Prostate gland (tissue), 2 donors: ENCODE data around the gene FKBP15. TPM values are rescaled to one million over a fixed set of nuclear protein-coding genes. Genes with fewer than 3 reads are reported as not detected.

Experiments
- DNase-seq: peaks from one replicate; pipeline ENCODE4 v3.0.0-alpha.2; 2019; ENCODE audit warnings: low spot score
- H3K27ac ChIP-seq, 2 donors: fragments of 200-600 bp; sonication (generic); 2 replicates each; pipeline ENCODE4 v1.5.1; 2017 to 2019
- H3K27me3 ChIP-seq: fragments of 200-600 bp; sonication (generic); replicated peaks from 2 replicates; pipeline ENCODE4 v1.5.1; 2019; ENCODE audit not compliant: insufficient read depth
- H3K36me3 ChIP-seq, 2 donors: fragments of 200-600 bp; sonication (generic); 1 replicate in 1 of 2; 2 replicates in 1 of 2; pipeline versions ENCODE4 v1.5.1 to v1.8.1; 2017 to 2019
- H3K4me1 ChIP-seq: fragments of 200-600 bp; sonication (generic); replicated peaks from 2 replicates; pipeline ENCODE4 v1.5.1; 2019
- H3K4me3 ChIP-seq, 2 donors: fragments of 200-600 bp; sonication (generic); 2 replicates each; pipeline ENCODE4 v1.5.1; 2017 to 2019
- H3K9me3 ChIP-seq: fragments of 200-600 bp; sonication (generic); 2 replicates; pipeline ENCODE4 v1.5.1; 2017
- POLR2A ChIP-seq: fragments of 450-650 bp; IDR thresholded peaks from one replicate; pipeline ENCODE4 v1.6.1; 2016; ENCODE audit warnings: antibody characterized with exemption, mild to moderate bottlenecking
- POLR2AphosphoS5 ChIP-seq: sonication (generic); formaldehyde crosslinking; IDR thresholded peaks from one replicate; pipeline ENCODE4 v1.6.1; 2017; ENCODE audit warnings: antibody characterized with exemption
- WGBS: methylation state at CpG from one replicate; pipeline ENCODE4 v1.1.5; 2018; 5-methylcytosine and 5-hydroxymethylcytosine counted together
- intact Hi-C: fragments of 100-400 bp; cut with DNase I; formaldehyde crosslinking; loops from one replicate; pipeline ENCODE4 v1.14.2; 2022
- total RNA-seq, 2 donors: library from RNA; depleted of rRNA; stranded (reverse); fragments of >200 nt; gene quantifications; one replicate each; pipeline ENCODE4 v1.1.0, GENCODE V29; 2016
- TF ChIP-seq, protein P1 (sequence below), 4 experiments: fragments of 200-600 bp in 2 of 4; fragments of 450-650 bp in 2 of 4; sonication (generic) in 2 of 4; IDR thresholded peaks; 1 replicate in 3 of 4; 2 replicates in 1 of 4; pipeline ENCODE4 v1.5.1; 2016 to 2019; ENCODE audit warnings: antibody characterized with exemption in 4 of 4, mild to moderate bottlenecking in 2 of 4, moderate library complexity in 2 of 4

Gene FKBP15, protein sequence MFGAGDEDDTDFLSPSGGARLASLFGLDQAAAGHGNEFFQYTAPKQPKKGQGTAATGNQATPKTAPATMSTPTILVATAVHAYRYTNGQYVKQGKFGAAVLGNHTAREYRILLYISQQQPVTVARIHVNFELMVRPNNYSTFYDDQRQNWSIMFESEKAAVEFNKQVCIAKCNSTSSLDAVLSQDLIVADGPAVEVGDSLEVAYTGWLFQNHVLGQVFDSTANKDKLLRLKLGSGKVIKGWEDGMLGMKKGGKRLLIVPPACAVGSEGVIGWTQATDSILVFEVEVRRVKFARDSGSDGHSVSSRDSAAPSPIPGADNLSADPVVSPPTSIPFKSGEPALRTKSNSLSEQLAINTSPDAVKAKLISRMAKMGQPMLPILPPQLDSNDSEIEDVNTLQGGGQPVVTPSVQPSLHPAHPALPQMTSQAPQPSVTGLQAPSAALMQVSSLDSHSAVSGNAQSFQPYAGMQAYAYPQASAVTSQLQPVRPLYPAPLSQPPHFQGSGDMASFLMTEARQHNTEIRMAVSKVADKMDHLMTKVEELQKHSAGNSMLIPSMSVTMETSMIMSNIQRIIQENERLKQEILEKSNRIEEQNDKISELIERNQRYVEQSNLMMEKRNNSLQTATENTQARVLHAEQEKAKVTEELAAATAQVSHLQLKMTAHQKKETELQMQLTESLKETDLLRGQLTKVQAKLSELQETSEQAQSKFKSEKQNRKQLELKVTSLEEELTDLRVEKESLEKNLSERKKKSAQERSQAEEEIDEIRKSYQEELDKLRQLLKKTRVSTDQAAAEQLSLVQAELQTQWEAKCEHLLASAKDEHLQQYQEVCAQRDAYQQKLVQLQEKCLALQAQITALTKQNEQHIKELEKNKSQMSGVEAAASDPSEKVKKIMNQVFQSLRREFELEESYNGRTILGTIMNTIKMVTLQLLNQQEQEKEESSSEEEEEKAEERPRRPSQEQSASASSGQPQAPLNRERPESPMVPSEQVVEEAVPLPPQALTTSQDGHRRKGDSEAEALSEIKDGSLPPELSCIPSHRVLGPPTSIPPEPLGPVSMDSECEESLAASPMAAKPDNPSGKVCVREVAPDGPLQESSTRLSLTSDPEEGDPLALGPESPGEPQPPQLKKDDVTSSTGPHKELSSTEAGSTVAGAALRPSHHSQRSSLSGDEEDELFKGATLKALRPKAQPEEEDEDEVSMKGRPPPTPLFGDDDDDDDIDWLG
- total RNA-seq: 10 to 100 TPM; 22.5 to 25.7 TPM

DNA sequence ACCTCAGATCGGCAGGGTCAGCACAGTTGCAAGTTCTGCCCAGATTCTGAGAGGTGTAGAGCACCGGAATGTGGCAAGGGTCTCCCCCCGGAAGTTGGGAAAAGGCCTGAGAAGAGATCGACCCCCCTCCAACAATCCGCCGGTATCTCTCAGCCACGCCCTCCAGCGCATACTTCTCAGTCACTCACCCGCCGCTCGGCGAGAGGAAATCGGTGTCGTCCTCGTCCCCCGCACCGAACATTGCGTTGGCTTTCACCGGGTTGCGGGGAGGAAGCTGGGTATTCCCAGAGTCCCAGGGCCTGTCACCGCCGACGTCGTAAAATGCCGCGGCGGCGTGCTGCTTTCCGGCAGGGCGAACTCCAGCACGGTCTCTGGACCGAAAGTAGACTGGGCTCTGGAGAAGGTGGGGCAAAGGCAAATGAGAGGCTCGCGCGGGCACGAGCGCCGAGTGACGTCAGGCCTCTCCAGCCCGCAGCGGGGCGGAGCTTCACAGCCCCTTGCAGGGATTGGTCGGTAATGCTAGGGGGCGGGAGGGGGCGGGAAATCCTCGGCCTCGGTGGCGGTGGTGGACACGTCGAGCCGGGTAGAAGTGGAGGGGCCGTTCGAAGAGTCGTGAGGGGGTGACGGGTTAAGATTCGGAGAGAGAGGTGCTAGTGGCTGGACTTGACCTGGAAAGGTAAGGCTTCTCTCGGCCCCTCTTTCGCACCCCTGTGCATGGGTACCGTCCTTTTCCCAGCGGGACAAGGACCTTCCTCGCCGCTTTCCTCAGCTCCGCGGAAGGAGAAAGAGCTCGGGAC, at the start of gene FKBP15, which contains the start of gene SLC31A1:
FKBP15 (minus strand) TSS at position 275 of the 797 bp plus-strand sequence; CDS start at position 241, 34 bp downstream.
SLC31A1 (plus strand) TSS at position 542 of the 797 bp plus-strand sequence. CDS start 34,605 bp downstream, outside the sequence.
- Histone ChIP-seq H3K4me1 (peaks cover 3% of the 10 kb centered on the region), H3K9me3 (no peaks in the 10 kb centered on the region), H3K36me3 (no peaks in the 10 kb centered on the region), H3K27ac (peak within 1 kb of the TSS; percentile 78 to 84), H3K27me3 (no peaks in the 10 kb centered on the region), H3K4me3 (peak within 1 kb of the TSS; percentile 60 to 79)
- DNase-seq: peak; percentile 98
- WGBS: under 1% methylated on average over 65 of the region's 65 CpGs
- intact Hi-C loops: loop anchor here (5.0 kb wide), 1 partner anchor 51 kb away; no protein-coding TSS in a partner anchor
- peak; percentile 83 for TF ChIP-seq POLR2A
- TF ChIP-seq, protein P1, sequence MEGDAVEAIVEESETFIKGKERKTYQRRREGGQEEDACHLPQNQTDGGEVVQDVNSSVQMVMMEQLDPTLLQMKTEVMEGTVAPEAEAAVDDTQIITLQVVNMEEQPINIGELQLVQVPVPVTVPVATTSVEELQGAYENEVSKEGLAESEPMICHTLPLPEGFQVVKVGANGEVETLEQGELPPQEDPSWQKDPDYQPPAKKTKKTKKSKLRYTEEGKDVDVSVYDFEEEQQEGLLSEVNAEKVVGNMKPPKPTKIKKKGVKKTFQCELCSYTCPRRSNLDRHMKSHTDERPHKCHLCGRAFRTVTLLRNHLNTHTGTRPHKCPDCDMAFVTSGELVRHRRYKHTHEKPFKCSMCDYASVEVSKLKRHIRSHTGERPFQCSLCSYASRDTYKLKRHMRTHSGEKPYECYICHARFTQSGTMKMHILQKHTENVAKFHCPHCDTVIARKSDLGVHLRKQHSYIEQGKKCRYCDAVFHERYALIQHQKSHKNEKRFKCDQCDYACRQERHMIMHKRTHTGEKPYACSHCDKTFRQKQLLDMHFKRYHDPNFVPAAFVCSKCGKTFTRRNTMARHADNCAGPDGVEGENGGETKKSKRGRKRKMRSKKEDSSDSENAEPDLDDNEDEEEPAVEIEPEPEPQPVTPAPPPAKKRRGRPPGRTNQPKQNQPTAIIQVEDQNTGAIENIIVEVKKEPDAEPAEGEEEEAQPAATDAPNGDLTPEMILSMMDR (IDR thresholded peaks at IDR 0.05): peak in 1 of 4 experiments; percentile 46
- peak; percentile 99 for TF ChIP-seq POLR2AphosphoS5

DNA sequence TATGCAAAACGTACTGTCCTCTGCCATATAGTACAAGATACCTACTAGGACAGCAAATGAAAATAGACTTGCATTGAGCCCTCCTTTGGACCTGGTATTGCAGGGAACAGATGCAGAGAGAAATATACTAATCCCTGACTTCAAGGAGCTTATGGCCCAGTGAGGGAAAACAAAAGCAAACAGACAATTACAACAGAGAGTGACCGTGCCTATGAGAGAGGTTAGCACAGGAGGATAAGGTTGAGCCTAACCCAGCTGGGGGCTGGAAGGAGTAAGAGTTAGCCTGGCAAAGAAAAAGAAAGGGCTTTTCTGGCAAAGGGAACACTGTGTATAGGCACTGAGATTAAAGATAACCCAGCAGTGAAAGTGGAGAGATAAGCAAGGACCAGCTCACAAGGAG, 48.8 kb upstream of the FKBP15 start:
- Histone ChIP-seq H3K27ac (no peak overlapping the region), H3K9me3 (no peaks in the 10 kb centered on the region), H3K4me3 (no peak overlapping the region), H3K36me3 (peaks cover 0 to 4% of the 10 kb centered on the region in 2 donors), H3K4me1 (no peaks in the 10 kb centered on the region), H3K27me3 (no peaks in the 10 kb centered on the region)
- no peak for DNase-seq
- intact Hi-C loops: loop anchor here (5.0 to 10.0 kb wide), 4 partner anchors 48 to 387 kb away; partner anchors contain the start of genes ALAD, FKBP15 and SLC31A1
- 89% methylated on average over 2 of the region's 2 CpGs for WGBS
- TF ChIP-seq POLR2AphosphoS5 (no peak), POLR2A (no peak)
- TF ChIP-seq, protein P1 (IDR thresholded peaks at IDR 0.05): no peak

DNA sequence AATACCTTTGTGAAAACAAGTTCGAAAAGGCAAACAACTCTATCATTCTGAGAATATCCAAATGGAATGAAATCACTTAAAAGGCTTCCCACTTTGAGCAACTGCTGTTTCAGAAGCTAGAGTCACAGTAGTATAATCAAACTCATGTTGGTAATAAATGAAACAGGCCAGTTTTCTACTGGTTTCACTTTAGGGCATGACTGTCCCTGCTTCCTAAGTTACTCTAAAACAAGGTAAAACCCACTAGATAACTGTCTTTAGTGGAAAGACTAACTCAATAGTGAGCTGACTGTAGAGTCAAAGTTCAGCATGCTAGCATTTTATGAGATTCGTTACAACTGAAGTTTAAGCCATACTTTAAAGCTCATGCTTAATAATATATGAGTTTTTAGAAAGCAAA, 48.3 kb upstream of the FKBP15 start:
- DNase-seq: no peak
- H3K4me3 ChIP-seq: no peak overlapping the region
- no peaks in the 10 kb centered on the region for H3K27me3 ChIP-seq
- H3K4me1 ChIP-seq: no peaks in the 10 kb centered on the region
- H3K9me3 ChIP-seq: no peaks in the 10 kb centered on the region
- TF ChIP-seq, protein P1 (IDR thresholded peaks at IDR 0.05): no peak
- no peak for TF ChIP-seq POLR2A
- TF ChIP-seq POLR2AphosphoS5: no peak
- WGBS: 86% methylated on average over 2 of the region's 2 CpGs
- peaks cover 0 to 4% of the 10 kb centered on the region in 2 donors for H3K36me3 ChIP-seq
- intact Hi-C loops: no loop called here
- H3K27ac ChIP-seq: no peak overlapping the region

DNA sequence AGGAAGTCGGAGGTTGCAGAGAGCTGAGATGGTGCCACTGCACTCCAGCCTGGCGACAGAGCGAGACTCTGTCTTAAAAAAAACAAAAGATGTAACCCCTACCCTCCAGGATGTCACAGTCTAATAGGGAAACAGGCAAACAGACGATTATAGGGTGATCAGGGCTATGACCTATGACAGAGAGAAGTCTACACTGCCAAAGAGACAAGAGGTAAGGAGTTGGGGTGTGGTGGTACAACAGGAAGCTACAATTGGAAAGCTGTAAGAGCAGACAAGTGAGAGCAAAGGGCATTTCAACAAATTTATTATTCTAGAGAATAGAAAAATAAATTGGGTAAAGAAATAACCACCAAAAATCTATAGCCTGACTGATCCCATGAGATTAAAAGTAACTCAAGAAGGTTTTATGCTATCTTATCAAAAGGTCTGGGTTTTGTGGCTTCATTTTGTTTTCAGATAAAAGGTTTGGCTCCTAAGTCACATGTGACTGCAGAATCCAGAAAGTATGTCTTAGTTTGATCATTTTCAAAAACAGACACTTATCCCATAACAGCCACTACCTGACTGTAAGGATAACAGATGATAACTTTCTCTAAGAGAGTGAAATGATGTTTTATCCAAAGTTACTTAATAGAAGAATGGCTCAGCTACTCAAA, 47.0 kb upstream of the FKBP15 start:
- intact Hi-C loops: no loop called here
- WGBS: 91% methylated on average over 4 of the region's 4 CpGs
- H3K27me3 ChIP-seq: no peaks in the 10 kb centered on the region
- peaks cover 0 to 4% of the 10 kb centered on the region in 2 donors for H3K36me3 ChIP-seq
- H3K4me1 ChIP-seq: no peaks in the 10 kb centered on the region
- no peak for DNase-seq
- TF ChIP-seq, protein P1 (IDR thresholded peaks at IDR 0.05): no peak
- TF ChIP-seq POLR2A (no peak), POLR2AphosphoS5 (no peak)
- no peaks in the 10 kb centered on the region for H3K9me3 ChIP-seq
- no peak overlapping the region for H3K4me3 ChIP-seq
- H3K27ac ChIP-seq: no peak overlapping the region
